Measurements from ENCODE around the gene GPR137B.
A peak's percentile ranks its signal among the peaks of the same experiment; 100 is the strongest.
"Not testable (repeated sequence)": the region's sequence is repeated elsewhere in the genome, so short reads cannot be mapped to it uniquely, and the experiment has no call there.

The GPR137B gene

DNA sequence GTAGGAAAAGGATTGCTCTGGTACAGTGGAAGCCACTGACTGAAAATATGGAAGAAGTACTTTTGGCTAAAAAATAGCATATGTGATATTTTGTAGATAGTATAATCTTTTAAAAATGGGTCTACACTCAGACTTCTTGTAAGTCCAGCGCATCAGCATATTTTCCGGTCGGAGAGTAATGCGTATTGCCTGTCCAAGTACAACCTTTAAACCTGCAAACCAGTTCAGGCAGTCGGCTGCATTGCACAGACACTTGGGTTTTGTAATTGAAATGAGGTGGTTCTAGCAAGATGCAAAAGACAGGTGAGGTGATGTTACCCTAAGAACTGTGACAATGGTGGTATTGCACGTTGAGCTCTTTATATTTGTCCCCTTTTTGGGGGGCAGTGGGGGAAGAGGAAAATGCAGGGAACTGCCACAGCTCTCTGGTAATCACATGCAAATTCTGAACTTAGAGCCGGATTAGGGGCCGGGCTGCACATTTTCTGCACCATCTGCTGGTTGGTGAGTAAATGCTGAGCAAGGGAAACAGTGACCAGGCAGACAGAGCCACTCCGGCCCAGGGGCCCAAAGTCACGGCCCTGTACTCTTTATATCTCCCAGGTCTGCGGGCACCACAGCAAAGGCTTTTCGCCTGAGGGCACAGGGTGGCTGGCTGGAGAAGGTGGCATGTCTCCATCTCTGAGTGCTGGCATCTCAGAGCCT lies 2.3 kb downstream of the GPR137B start:
- DNase-seq (ENCODE audit: low spot score): no peak

DNA sequence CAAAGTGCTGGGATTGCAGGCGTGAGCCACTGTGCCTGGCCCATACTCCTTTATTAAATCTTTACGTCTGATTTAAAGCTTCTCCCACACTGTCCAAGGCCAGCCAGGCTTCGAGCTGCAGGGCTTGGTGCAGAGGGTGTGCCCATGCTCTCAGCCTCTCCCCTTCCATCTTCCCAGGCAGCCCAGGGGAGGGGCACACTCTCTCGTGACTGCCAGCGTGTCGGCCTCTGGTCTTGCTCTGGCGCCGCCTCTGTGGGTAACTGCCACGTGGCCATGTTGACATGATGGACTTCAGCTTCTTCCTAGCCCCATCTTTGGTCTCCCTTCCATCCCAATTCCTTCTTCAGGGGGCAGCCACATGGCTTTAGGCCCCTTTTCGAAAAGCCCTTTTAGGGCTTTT lies 4.7 kb downstream of the GPR137B start:
- no peak for DNase-seq (ENCODE audit: low spot score)

DNA sequence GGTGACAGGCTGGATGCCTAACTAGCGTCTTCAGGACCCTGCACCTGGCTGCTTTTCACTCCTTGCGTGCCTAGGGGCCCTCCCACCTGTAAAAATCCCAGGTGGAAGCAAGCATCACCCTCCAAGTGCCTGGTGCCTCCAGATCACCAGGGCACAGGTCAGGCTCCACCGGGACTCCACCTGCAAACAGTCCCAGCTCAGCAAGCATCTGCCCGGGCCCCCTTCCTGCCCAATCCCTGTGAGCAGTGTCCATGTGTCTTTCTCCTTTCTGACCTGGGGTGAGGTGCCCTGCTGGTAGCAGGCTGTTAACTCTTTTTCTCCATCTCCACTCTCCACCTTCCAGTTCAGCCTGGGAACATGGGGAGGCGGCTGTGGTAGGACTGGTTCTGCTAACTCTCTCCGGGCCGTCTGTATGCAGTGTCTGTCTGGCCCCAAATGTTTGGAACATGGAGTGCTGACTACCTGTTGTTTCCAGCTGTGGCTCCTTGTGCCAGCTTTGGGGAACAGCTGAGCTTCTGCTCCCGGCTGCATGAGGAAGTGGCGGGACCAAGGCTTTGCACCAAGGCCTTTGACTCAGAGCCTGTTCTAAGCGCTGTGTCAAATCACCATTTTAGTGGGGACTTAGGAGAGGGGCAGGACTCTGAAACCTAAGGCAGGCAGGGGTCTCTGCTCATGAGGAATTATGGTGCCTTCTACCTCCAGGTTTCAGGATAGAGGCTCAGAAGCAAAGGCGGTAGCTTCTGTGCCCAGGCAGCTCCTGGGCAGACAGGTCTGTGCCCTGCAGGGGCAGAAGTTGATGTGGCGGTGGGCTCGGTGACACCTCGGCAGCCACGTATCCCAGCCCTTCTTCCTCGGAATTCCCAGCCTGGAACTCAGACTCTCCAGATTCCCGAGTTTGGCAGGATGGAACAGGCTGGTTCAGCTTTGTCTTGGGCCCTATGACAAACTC lies 5.5 kb downstream of the GPR137B start:
- no peak for DNase-seq (ENCODE audit: low spot score)

DNA sequence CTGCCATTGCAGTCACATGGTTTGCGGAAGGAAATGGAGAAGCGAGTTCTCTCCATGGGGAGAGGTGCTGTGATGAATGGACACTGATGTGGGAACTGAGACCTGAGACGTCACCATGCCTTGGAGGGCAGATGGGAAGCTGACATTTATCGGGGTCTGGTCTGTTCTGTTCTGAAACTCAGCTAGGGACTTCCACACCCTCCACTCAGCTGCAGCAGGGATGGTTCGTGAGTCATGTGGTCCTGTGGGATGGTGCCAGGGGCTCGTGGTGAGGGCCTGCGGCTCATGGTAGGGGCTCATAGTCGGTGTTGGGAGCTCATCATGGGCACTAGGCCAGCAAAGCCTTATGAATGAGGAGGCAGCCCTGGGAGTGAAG lies 6.1 kb downstream of the GPR137B start:
- DNase-seq (ENCODE audit: low spot score): no peak

DNA sequence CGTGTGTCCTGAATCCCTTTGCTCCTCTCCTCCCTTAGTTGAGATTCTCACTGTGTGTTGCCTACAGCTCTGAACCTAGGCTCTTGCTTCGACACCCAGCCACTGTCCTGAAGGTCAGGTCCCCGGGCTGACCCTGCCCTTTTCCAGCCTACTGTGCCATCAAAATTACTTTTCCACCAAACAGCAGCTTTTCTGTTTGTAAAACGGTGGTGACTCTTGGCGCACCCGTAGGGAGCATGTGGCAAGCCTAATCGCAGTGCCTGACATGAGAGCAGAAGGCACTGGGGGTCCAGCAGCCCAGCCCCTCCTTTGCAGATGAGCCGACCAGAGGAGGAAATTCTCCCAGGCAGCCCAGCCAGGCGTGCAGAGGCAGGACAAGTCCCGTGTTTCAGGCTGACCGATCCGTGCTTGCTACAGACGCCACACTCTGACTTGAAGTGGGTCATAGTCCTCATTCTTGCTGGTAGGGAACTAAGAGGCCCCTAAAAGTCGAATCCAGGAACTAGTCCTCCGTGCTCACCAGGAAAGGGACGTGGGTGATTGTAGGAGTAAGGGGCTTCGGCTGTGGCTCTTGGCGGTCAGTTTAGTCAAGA lies 6.8 kb downstream of the GPR137B start:
- no peak for DNase-seq (ENCODE audit: low spot score)

DNA sequence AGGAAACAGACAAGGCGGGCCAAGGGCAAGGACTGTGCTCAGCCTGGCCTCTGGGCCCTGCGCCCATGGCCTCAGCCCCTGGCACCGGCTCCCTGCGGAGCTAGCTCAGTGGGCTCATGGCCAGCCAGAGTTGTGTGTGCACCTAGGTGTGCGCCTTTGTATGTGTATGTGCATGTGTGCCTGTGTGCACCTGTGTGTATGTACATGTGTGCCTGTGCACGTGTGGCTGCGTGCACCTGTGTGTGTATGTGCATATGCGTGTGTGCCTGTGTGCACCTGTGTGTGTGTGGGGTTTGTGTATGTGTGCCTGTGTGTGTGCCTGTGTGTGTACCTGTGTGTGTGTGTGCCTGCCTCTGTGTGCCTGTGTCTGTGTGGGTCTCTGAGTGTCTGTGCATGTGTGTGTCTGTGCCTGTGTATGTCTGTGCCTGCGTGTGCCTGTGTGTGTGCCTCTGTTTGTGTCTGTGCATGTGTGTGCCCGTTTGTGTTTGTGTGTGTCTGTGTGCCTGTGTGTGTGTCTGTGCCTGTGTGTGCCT lies 7.4 kb downstream of the GPR137B start:
- DNase-seq (ENCODE audit: low spot score): no peak

DNA sequence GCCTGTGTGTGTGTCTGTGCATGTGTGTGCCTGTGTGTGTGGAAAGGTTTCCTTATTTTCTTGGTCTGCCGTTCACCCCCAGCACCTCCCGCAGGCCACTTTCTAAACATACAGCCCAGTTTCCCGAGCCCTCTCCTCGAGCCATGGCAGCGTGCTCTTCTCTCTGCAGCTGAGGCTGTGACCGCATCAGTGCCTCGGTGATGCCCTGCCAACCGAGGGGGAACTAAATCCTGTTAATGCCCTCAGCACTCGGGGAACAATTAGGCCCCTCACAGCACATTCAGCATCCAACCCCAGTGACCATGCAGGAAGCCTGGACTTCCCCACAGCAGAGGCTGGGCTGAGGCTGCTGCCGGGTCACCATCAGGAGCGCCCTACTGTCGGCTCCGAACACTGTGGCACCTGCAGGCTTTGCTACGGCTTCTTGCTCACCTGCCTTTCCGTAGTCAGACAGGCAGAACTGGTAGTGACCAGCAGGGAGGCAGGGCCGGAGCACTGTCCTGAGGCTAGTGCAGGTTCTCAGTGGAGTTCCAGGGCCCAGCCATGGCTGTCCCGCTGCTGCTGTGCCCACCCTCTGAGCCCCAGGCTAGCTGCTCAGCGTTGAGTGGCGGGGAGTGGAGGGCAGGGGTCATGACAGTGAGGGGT lies 8.1 kb downstream of the GPR137B start:
- no peak for DNase-seq (ENCODE audit: low spot score)

DNA sequence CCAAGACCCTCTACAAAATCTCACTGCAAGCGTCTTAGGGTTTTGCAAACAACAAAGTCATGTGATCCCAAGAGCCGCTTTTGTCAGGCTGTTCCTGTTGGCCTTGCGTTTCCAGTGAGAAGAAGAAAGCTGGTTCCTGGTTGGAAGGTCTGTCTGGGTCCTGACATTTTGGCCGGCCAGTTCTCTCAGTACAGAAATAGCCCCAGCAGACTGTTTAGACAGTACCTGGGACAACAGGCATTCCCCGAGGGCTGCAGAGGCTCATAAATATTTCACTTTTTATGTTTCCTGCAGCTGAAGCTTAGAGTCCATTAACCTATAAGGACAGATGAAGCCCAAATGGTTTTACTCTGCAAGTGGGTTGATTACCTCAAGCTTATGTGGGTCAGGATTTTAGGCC lies 8.6 kb downstream of the GPR137B start:
- DNase-seq (ENCODE audit: low spot score): no peak

DNA sequence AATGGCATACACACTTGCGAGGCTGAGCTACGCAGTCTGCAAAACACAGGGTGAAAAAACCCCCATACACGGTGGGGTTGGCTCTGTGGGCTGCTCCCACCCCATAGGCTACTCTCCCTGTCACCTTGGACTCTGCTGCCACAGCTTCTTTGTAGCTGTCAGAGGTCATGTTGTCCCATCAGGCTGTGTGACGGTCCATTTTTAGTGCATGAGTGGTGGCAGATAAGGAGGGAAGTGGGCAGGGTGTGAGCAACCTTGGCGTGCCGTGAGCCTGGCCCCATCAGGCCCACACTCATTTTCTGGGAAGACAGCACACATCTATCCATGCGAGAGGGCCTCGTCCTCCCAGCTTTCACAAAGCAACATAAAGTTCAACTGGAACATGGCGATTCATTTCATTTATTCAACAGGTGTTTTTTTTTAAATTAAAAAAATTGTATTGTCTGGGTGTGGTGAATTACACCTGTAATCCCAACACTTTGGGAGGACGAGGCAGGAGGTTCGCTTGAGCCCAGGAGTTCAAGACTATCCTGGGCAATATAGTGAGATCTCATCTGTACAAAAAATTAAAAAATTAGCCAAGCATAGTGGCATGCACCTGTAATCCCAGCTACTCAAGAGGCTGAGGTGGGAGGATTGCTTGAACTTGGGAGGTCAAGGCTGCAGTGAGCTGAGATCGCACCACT lies 9.5 kb downstream of the GPR137B start:
- DNase-seq (ENCODE audit: low spot score): no peak

DNA sequence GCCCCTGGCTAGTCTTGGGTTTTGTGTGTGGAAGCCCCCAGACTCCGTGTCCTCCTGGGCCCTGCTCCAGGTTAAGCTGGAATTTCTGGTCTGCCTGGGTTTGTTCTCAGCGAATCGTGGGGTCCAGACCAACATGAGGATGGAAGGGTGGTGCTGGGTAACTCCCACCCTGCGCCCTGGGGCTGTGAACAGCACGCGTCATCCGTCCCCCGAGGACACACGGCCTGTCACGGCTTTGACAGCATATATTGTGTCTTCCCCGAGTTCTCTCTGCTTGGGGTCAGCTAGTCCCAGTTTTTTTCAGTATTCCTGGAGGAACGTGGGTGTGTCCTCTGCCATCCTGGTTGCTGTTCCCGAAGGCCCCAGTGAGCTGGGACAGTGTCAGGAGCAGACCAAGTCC lies 11.8 kb downstream of the GPR137B start:
- DNase-seq (ENCODE audit: low spot score): no peak

DNA sequence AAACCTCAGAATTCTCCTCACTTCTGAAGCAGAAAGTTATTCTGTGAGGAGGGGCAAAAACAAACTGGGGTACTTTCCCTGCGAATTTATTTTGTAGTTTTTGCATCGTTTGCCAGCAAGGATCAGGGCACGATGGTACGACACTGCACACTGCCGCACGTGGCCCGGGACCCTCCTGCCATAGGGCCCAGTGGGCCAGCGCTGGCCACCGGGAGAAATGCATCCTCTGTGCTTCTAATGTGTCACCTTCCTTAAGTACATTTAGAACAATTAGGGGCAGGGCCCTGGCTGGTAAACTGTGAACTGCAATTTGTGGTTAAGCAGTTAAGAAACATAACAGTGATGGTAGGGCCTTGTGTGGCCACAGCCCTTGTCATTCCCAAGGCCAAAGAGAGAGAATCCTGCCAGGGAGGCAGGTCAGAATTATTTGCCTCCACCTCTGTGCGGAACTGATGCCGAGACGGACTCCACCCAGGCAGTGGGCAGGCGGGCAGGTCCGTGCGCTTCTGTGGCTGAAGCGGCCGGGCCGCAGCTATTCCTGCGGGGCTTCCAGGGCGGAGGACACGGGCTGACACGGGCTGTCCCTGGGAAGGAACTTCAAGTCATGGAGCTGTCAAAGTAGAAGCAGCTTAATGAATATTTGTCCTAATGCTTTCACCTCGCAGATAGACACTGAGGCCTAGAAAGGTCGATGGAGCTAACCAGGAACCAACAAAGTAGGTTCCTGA lies 12.5 kb downstream of the GPR137B start:
- DNase-seq (ENCODE audit: low spot score): no peak

DNA sequence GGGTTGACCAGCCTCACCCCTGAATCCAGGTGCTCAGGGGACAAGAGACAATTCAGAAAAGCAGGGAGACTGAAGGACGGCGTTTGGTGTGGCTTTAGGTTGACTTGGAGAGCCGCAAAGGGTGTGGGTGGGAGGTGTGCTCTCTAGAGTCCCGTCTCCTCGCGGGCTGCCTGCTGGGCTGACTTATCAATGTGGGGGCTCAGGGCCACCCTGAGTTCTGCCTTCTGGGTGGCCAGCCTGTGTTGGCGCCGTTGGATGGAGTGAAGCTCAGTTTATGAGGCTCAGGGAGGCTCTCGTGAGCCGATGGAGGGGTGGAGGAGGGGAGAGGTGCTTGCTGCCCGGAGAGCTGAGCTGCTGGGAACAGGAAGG lies 13.0 kb downstream of the GPR137B start:
- no peak for DNase-seq (ENCODE audit: low spot score)

DNA sequence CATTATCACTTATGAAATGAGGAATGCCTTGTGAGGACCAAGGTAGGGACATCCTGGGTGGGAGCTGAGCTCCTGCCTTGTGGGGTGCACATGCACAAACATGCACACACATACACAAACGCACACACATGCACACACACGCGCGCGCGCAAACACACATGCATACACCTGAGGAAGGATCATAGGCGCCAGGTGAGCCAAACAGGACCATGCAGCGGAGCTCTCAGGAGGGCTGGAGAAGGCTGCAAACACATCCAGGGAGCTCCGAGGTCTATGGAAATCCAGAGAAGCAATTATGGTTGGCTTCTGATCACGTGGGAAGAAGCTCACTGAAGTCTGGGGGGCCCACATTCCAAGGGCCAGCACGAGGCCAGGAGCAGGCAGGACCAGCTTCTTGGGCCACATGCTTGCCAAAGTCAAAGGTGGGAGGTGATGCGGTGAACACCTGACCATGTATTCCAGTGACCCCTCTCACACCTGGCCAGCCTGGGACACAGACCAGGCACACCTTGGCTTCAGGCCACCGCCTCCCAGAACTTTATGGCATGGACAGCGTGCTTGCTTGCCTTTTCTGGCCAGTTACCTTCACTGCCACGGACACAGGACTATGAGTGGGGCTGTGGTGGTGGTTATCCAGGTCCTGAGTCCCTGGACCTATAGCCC lies 13.6 kb downstream of the GPR137B start:
- DNase-seq (ENCODE audit: low spot score): no peak

DNA sequence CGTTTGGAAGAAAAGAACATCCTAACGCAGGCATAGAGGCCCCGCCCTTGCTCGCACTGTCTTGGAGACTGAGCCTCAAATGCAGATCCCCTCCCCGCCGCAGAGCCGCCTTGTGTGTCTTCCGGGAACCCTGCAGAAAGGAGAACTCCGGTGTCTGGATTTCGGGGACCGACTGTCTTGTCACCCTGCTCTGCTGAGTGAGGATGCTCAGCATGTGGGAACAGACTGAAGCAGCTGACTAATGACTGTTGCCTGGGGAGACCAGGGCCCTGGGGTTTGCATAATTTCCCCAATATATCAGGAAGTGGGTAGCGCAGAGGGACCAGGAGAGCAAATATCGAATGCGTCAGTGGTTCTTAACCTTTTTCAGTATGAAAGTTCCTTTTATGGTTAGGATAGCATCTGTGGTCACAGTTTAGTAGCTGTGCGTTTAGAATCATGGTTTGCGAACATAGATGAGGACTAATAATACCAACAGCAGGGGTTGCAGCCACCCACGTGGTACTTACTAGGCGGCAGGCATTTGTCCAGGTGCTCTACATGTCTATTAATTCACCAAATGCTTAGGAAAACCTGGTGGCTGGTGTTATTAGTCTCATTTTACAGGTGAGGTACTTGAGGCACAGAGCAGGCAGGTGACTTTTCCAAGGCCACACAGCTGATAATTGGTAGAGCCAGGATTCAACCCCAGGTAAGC lies 14.3 kb downstream of the GPR137B start:
- no peak for DNase-seq (ENCODE audit: low spot score)

DNA sequence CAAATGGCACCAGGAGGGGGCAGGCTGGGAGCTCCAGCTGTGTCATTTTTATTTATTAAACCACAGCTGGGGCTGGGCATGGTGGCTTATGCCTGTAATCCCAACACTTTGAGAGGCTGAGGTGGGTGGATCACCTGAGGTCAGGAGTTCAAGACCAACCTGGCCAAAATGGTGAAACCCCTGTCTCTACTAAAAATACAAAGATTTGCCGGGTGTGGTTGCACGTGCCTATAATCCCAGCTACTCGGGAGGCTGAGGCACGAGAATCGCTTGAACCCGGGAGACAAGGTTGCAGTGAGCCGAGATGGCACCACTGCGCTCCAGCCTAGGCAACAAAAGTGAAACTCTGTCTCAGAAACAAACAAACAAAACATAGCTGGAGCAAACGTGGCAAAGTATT lies 15.7 kb downstream of the GPR137B start:
- DNase-seq (ENCODE audit: low spot score): not testable (repeated sequence)

DNA sequence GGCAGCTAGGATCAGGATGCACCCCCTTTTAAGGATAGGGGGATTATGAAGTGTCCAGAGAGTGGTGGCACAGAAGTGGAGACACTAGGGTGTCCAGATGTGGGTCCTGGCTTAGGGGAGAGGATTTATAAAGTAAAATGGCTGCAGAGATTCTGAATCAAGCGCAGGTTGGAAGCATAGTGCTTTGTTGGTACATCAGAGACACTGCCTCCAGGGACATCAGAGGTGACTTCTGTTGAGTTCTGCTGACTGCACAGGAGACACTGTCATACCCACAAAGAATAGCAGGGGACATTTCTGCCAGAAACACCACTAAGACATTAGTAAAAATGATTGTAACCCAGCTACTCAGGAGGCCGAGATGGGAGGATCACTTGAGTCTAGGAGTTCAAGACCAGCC lies 16.4 kb downstream of the GPR137B start:
- no peak for DNase-seq (ENCODE audit: low spot score)

DNA sequence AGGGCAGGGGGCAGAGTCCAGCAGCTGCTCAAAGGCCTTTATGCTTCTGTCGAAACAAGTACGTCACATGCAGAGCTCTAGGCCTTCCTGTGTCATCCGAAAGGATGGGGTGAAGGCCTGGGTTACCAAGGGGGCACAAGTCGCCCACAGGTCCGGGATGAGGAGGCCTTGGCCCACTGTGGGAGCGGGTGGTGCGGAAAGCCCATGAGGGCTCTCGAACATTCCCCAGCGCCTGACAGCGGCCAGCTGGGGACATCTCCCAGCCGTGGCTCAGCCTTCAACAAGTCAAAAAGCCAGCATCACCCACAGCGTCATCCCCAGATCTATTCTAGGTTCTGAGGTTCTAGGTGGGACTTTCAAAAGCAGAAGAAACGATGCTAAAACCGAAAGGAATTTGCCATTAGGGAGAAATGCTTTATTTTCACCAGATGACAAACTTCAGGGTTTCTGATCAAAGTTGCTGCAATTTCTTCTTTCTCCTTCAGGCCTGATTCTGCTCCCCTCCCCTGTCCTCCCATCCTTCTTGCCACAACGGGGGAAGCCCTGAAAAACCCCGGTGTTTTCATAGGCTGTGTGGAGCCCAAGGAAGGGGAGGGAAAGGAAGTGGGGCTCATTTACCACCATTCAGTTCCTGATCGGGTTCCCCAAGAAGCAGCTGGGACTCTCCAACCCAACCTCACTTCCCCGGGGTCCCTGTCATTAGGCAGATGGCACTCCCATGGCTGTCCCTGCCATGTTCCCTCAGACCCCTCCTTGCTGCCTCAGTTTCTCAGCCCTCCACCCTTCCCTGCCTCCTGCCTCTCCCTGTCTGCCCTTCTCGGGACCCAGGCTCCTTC lies 17.6 kb downstream of the GPR137B start:
- DNase-seq (ENCODE audit: low spot score): peak; percentile 81

DNA sequence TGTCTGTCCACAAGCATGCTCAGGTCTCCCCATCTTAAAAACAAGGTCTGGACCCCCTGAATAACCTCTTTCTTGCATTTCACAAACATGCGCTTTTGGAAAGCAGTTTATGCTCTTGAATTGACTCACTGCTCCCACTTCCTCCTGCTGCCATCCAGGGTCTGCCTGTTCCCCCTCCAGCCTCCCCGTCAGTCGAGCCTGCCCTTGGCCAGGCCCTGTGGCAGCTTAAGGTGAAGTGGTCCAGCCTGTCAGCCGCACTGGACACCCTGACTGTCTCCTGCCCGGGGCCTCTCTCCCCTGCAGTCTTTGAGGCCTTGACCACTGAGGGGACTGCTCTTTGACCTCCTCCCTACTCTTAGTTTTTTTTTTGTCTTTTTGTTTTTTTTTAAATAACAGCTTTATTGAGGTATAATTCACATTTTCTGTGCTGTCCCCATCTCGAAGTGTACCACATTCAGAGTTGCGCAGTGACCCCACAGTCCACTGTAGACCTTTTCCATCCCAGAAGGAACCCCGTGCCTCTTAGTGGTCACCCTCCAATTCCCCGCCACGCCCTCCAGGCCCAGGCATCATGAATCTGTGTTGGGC lies 18.3 kb downstream of the GPR137B start:
- no peak for DNase-seq (ENCODE audit: low spot score)

DNA sequence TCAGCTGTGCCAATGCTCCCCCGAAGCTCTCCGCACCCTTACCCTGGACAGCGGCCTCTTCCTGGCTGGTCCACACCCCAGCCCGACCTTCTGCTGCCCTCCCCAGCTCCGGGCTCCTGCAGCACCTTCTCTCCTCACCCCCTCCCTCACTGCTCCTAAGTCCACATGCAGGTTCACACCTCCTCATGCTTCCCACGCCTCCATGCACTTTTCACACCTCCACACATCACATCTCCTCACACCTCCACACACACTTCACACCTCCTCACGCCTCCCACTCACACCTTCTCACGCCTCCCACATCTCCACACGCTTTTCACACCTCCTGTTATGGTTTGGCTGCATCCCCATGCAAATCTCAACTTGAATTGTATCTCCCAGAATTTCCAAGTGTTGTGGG lies 18.9 kb downstream of the GPR137B start:
- no peak for DNase-seq (ENCODE audit: low spot score)

Data from SW480 (cell line).